K562 (cell line): ENCODE data around the gene UNC5C. TPM values are rescaled to one million over a fixed set of nuclear protein-coding genes. Genes with fewer than 3 reads are reported as not detected.

Experiments
- ATAC-seq: fragments of 200-7000 bp; cut with Tn5 transposase; 3 replicates; pipeline ENCODE4 v1.9.1; 2020; ENCODE audit warnings: moderate library complexity
- BruUV-seq: library from RNA; stranded (reverse); fragments of 400-500 nt; replicated peaks from 2 replicates; lab custom pipeline; 2021; lab: Mats Ljungman, UMichigan
- CTCF ChIA-PET: fragments of 300-600 bp; formaldehyde crosslinking; extraction: SDS; loops from one replicate; lab custom pipeline; 2021; ENCODE audit warnings: low intra/inter-chr PET ratio; lab: Yijun Ruan, JAX
- POLR2A ChIA-PET: fragments of 300-600, 350-650 bp; sonication (Branson Sonifier 250); formaldehyde crosslinking; extraction: SDS; loops from one replicate; lab custom pipeline; 2021; ENCODE audit warnings: antibody characterized with exemption, inconsistent platforms; lab: Yijun Ruan, JAX
- DNase-seq, 4 experiments: peaks; one replicate each; pipeline versions ENCODE4 v3.0.0 to v3.0.0-alpha.2; 2011 to 2018; ENCODE audit warnings: low spot score in 3 of 4, mixed read lengths in 3 of 4; ENCODE audit errors: extremely low read depth in 1 of 4
- FAIRE-seq: peaks from 2 replicates; lab custom pipeline; 2011; peaks lifted over from hg19 to GRCh38; lab: Jason Lieb, UNC
- H2AFZ ChIP-seq: 2 replicates; pipeline ENCODE4 v1.6.0; 2011; ENCODE audit warnings: low read depth, low read length, control low read depth, inconsistent platforms
- H3K27ac ChIP-seq: fragments of 200-600 bp; 3 replicates; pipeline ENCODE4 v1.8.0; 2011; ENCODE audit warnings: low read depth, mild to moderate bottlenecking, control low read depth, inconsistent platforms, low read length, moderate library complexity, mixed read lengths; ENCODE audit errors: extremely low read depth
- H3K27me3 ChIP-seq, 2 experiments: fragments of 300-600 bp in 1 of 2; 2 replicates in 1 of 2; 3 replicates in 1 of 2; pipeline versions ENCODE4 v1.6.0 to v1.8.0; 2011; ENCODE audit warnings: inconsistent platforms in 2 of 2, low read length in 2 of 2, mild to moderate bottlenecking in 1 of 2, mixed read lengths in 1 of 2, moderate library complexity in 1 of 2; ENCODE audit not compliant: control insufficient read depth in 2 of 2, insufficient read depth in 2 of 2
- H3K36me3 ChIP-seq: fragments of 300-600 bp; 3 replicates; pipeline ENCODE4 v1.8.0; 2011; ENCODE audit warnings: mild to moderate bottlenecking, low read length, inconsistent platforms; ENCODE audit not compliant: control insufficient read depth, insufficient read depth
- H3K4me1 ChIP-seq, 2 experiments: fragments of 200-600 bp in 1 of 2; replicated peaks in 1 of 2; 2 replicates in 1 of 2; 3 replicates in 1 of 2; pipeline versions ENCODE4 v1.5.1 to v1.8.0; 2011; ENCODE audit warnings: inconsistent platforms in 2 of 2, low read length in 2 of 2, mild to moderate bottlenecking in 1 of 2, mixed read lengths in 1 of 2, moderate library complexity in 1 of 2; ENCODE audit not compliant: control insufficient read depth in 2 of 2, insufficient read depth in 2 of 2
- H3K4me2 ChIP-seq: 2 replicates; pipeline ENCODE4 v1.6.1; 2011; ENCODE audit warnings: low read length, control low read depth, inconsistent platforms, mixed read lengths; ENCODE audit not compliant: insufficient read depth
- H3K4me3 ChIP-seq: fragments of 200-600 bp; sonication (generic), shearing (Covaris generic); 2 replicates; pipeline ENCODE4 v1.5.1; 2016; ENCODE audit warnings: control low read depth, inconsistent platforms
- H3K79me2 ChIP-seq: fragments of 200-600 bp; 3 replicates; pipeline ENCODE4 v1.8.0; 2011; ENCODE audit warnings: low read length, inconsistent platforms; ENCODE audit not compliant: control insufficient read depth, insufficient read depth
- H3K9ac ChIP-seq, 2 experiments: 2 replicates each; pipeline versions ENCODE4 v1.6.0 to v1.6.1; 2011; ENCODE audit warnings: low read depth in 2 of 2, low read length in 2 of 2, control low read depth in 1 of 2, inconsistent platforms in 1 of 2, mild to moderate bottlenecking in 1 of 2, mixed read lengths in 1 of 2; ENCODE audit not compliant: insufficient read depth in 1 of 2
- H3K9me1 ChIP-seq: one replicate; pipeline ENCODE4 v1.6.0; 2011; ENCODE audit warnings: inconsistent platforms, mild to moderate bottlenecking, low read length, moderate library complexity; ENCODE audit not compliant: control insufficient read depth, insufficient read depth
- H3K9me3 ChIP-seq: replicated peaks from 2 replicates; pipeline ENCODE4 v1.5.1; 2011; ENCODE audit warnings: low read depth, low read length, inconsistent platforms; ENCODE audit not compliant: control insufficient read depth, insufficient read depth
- H4K20me1 ChIP-seq: replicated peaks from 2 replicates; pipeline ENCODE4 v1.6.1; 2011; ENCODE audit warnings: low read length, inconsistent platforms, mixed read lengths; ENCODE audit not compliant: control insufficient read depth, insufficient read depth
- CAMTA2 ChIP-seq: fragments of 250-450 bp; sonication (Bioruptor Pico); conservative IDR thresholded peaks from 2 replicates; pipeline ENCODE4 v1.5.1; 2022
- CBX3 ChIP-seq, 2 experiments: IDR thresholded peaks; 1 replicate in 1 of 2; 2 replicates in 1 of 2; pipeline ENCODE4 v1.6.1; 2012; ENCODE audit warnings: inconsistent platforms in 2 of 2, low read length in 2 of 2, borderline replicate concordance in 1 of 2, control low read depth in 1 of 2
- CBX5 ChIP-seq: IDR thresholded peaks from 2 replicates; pipeline ENCODE4 v1.6.1; 2014; ENCODE audit warnings: low read depth, borderline replicate concordance
- CBX8 ChIP-seq: fragments of 200-600 bp; sonication (generic); IDR thresholded peaks from 2 replicates; pipeline ENCODE4 v1.6.1; 2012; ENCODE audit warnings: borderline replicate concordance, mixed run types, low read depth, mild to moderate bottlenecking, moderate library complexity, mixed read lengths, low read length, control low read depth, inconsistent platforms; ENCODE audit not compliant: poor library complexity, severe bottlenecking; ENCODE audit errors: extremely low read depth
- CREB3 ChIP-seq: fragments of 450-650 bp; conservative IDR thresholded peaks from 2 replicates; pipeline ENCODE4 v1.6.1; 2016; ENCODE audit warnings: missing genetic modification characterization, low read depth, mild to moderate bottlenecking, missing compliant biosample characterization, moderate library complexity
- FOXK2 ChIP-seq, 2 experiments: fragments of 450-650 bp; IDR thresholded peaks in 1 of 2; conservative IDR thresholded peaks in 1 of 2; 2 replicates each; pipeline ENCODE4 v1.6.1; 2016; ENCODE audit warnings: low read depth in 2 of 2, mild to moderate bottlenecking in 1 of 2
- HDAC3 ChIP-seq: fragments of 450-650 bp; IDR thresholded peaks from 2 replicates; pipeline ENCODE4 v1.6.1; 2018; ENCODE audit warnings: borderline replicate concordance, mild to moderate bottlenecking, moderate library complexity; ENCODE audit not compliant: partially characterized antibody
- HMBOX1 ChIP-seq: sonication (generic); IDR thresholded peaks from 2 replicates; pipeline ENCODE4 v1.6.1; 2016
- ID3 ChIP-seq, 2 experiments: fragments of 250-450 bp in 1 of 2; fragments of 450-650 bp in 1 of 2; sonication (Bioruptor Pico) in 1 of 2; IDR thresholded peaks; 2 replicates each; pipeline versions ENCODE4 v1.6.1 to v1.8.0; 2016 to 2021; ENCODE audit warnings: mild to moderate bottlenecking in 2 of 2, moderate library complexity in 2 of 2, missing compliant biosample characterization in 1 of 2, missing genetic modification characterization in 1 of 2
- MEIS2 ChIP-seq: fragments of 450-650 bp; IDR thresholded peaks from 2 replicates; pipeline ENCODE4 v1.6.1; 2014; ENCODE audit warnings: mild to moderate bottlenecking; ENCODE audit not compliant: partially characterized antibody
- PHTF2 ChIP-seq: fragments of 250-450 bp; sonication (Bioruptor Pico); IDR thresholded peaks from 2 replicates; pipeline ENCODE4 v1.5.0; 2021; ENCODE audit warnings: mild to moderate bottlenecking
- POLR3G ChIP-seq: IDR thresholded peaks from 2 replicates; pipeline ENCODE4 v1.6.1; 2011; ENCODE audit not compliant: insufficient read length, insufficient replicate concordance; ENCODE audit errors: extremely low read depth
- SOX6 ChIP-seq: fragments of 450-650 bp; IDR thresholded peaks from 2 replicates; pipeline ENCODE4 v1.6.1; 2014; ENCODE audit warnings: mild to moderate bottlenecking
- SPI1 ChIP-seq: IDR thresholded peaks from 2 replicates; pipeline ENCODE4 v1.6.1; 2011; ENCODE audit warnings: low read depth, low read length, control low read depth, borderline replicate concordance
- TAF15 ChIP-seq: fragments of 200-400 bp; formaldehyde crosslinking; IDR thresholded peaks from 2 replicates; pipeline ENCODE4 v1.6.1; 2017; ENCODE audit warnings: mild to moderate bottlenecking, low read depth, low read length, moderate library complexity
- TCF7L2 ChIP-seq: fragments of 150-350 bp; IDR thresholded peaks from 2 replicates; pipeline ENCODE4 v1.6.1; 2016; ENCODE audit warnings: low read depth, mild to moderate bottlenecking, low read length, moderate library complexity
- ZNF146 ChIP-seq: IDR thresholded peaks from one replicate; pipeline ENCODE4 v1.6.1; 2018; ENCODE audit warnings: missing compliant biosample characterization; ENCODE audit not compliant: unreplicated experiment
- ZNF24 ChIP-seq: fragments of 450-650 bp; IDR thresholded peaks from 2 replicates; pipeline ENCODE4 v1.6.1; 2016
- ZNF644 ChIP-seq: fragments of 200-800 bp; sonication (Bioruptor generic); IDR thresholded peaks from 2 replicates; pipeline ENCODE4 v1.6.1; 2016; ENCODE audit warnings: low read depth, missing genetic modification characterization, missing compliant biosample characterization
- ZNF77 ChIP-seq: fragments of 250-450 bp; sonication (Bioruptor Pico); IDR thresholded peaks from 2 replicates; pipeline ENCODE4 v1.5.0; 2020
- WGBS: fragments of 100-300 bp; shearing (Covaris generic); methylation state at CpG from one replicate; pipeline ENCODE4 v1.1.6; 2016; ENCODE audit warnings: low coverage, mixed read lengths; ENCODE audit not compliant: insufficient coverage; ENCODE audit errors: missing lambda C conversion rate; 5-methylcytosine and 5-hydroxymethylcytosine counted together
- in situ Hi-C: fragments of 300-500 bp; cut with MboI; formaldehyde crosslinking; loops from 4 replicates; pipeline ENCODE4 v1.15.0; 2018; ENCODE audit warnings: inconsistent platforms, mixed read lengths
- intact Hi-C: fragments of 100-400 bp; cut with micrococcal nuclease; formaldehyde crosslinking; loops from 2 replicates; pipeline ENCODE4 v1.14.2; 2022
- polyA plus RNA-seq, 8 experiments: library from polyadenylated mRNA; depleted of rRNA in 4 of 8; stranded (reverse) in 5 of 8; unstranded in 3 of 8; fragments of >200 nt; fragmentation: Nextera tagmentation in 2 of 8; fragmentation: Illumina TruSeq in 1 of 8; extraction: Ambion mirVana in 2 of 8; extraction: Trizol in 1 of 8; gene quantifications; 2 replicates each; pipeline versions ENCODE4 v1.2.1 to v1.2.3, GENCODE V29; 2011 to 2014; ENCODE audit warnings: inconsistent platforms in 1 of 8, missing spikeins in 1 of 8
- total RNA-seq, 7 experiments: library from RNA; depleted of rRNA in 6 of 7; stranded (reverse); fragments of >200 nt in 6 of 7; fragmentation: Illumina TruSeq in 2 of 7; extraction: Trizol in 2 of 7; gene quantifications; 2 replicates each; pipeline versions ENCODE4 v1.2.1 to v1.2.3, GENCODE V29; 2011 to 2021; ENCODE audit warnings: low replicate concordance in 1 of 7

The UNC5C gene
- total and polyA plus RNA-seq, 9 of the 15 experiments (the other 6 are each of a cell fraction or from before 2014, with no cell fraction given) = under 0.01 to 0.10 (median 0.03) TPM; not detected in 1

DNA sequence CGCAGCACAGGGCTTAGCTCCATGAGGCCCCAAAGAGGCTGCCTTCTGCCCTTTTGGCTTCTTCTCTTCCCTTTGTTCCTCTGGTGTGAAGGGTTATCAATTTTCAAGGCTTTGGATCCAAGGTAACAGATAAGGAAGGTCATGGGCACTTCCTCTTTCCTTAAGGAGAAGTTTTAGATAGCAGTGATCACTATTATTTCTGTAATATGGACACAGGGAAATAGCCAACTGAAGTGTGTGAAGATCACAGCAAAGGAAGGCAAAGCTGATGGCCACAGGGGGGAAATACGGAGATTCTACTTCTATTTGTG, 366.8 kb downstream of the UNC5C start:
- in situ Hi-C loops = no loop called here
- H3K9ac ChIP-seq = no peak overlapping the region
- DNase-seq (no peak), ATAC-seq (no peak; the same call in 2 of the 3 replicates), FAIRE-seq (no peak)
- no peaks in the 10 kb centered on the region for H3K36me3 ChIP-seq
- H3K27ac ChIP-seq = no peak overlapping the region
- WGBS = 6% methylated on average over 2 of the region's 2 CpGs
- no peak overlapping the region for H3K4me3 ChIP-seq
- ChIA-PET CTCF (no interaction called here), POLR2A (no interaction called here)
- H3K9me3 ChIP-seq = peaks cover 4% of the 10 kb centered on the region; the same call in 1 of the 2 replicates
- BruUV-seq = no TSS peak
- no peaks in the 10 kb centered on the region for H3K9me1 ChIP-seq
- H2AFZ ChIP-seq = 0 out of 2 replicates have a peak overlapping the region, but pooled peaks have one; percentile 9
- intact Hi-C loops = no loop called here
- H3K4me1 ChIP-seq = peaks cover 7 to 21% of the 10 kb centered on the region in 2 experiments
- H4K20me1 ChIP-seq = no peaks in the 10 kb centered on the region
- H3K27me3 ChIP-seq = no peaks in the 10 kb centered on the region
- TF ChIP-seq HDAC3 (no peak), ZNF77 (CRISPR knock-in tag) (no peak), CBX3 (IDR thresholded peaks at IDR 0.05; ENCODE audit: borderline replicate concordance in 1 of 2, low read length in 2 of 2) (no peak), CAMTA2 (CRISPR knock-in tag) (no peak), FOXK2 (conservative IDR thresholded peaks at IDR 0.05 in 1 of 2, IDR thresholded peaks at IDR 0.05 in 1 of 2; ENCODE audit: low read depth in 2 of 2) (no peak), MEIS2 (peak; percentile 57), ZNF24 (no peak), TAF15 (no peak), POLR3G (no peak), ID3 (CRISPR knock-in tag; IDR thresholded peaks at IDR 0.05) (no peak), ID3 (tag; IDR thresholded peaks at IDR 0.05) (no peak), ZNF146 (no peak), ZNF644 (tag) (no peak), TCF7L2 (no peak), CBX5 (no peak), CBX8 (no peak), PHTF2 (no peak), HMBOX1 (no peak), SPI1 (peak; percentile 89), CREB3 (tag) (no peak), SOX6 (0 out of 2 replicates have a peak, but pooled peaks have one; percentile 16)
- H3K79me2 ChIP-seq = no peaks in the 10 kb centered on the region
- H3K4me2 ChIP-seq = peak overlapping the region; percentile 57
